Stimulated activated naive B cell treated with anti-CD40 and anti-IgM and Interleukin-4, amounts not matched to agents 10 μg/mL and 1 μg/mL and 100 μg/mL, for 72 hours (primary cell): ENCODE measurements around the gene GSTO2.
A peak's percentile ranks its signal among the peaks of the same experiment; 100 is the strongest.

Source experiments
- ATAC-seq, 2 donors: fragments of 150-1000 bp; cut with Tn5 transposase; replicated peaks; 2 replicates each; pipeline ENCODE4 v1.10.0; 2021; ENCODE audit warnings: moderate library complexity in 1 of 2
- DNase-seq: peaks from one replicate; pipeline ENCODE4 v3.0.0; 2021
- H3K27ac Mint-ChIP-seq: one replicate; pipeline ENCODE4 v1.8.0; 2022; ENCODE audit warnings: mild to moderate bottlenecking, mixed read lengths
- H3K27me3 Mint-ChIP-seq, 2 donors: one replicate each; pipeline ENCODE4 v1.8.0; 2022; ENCODE audit warnings: mixed read lengths in 2 of 2
- H3K36me3 Mint-ChIP-seq, 2 donors: one replicate each; pipeline ENCODE4 v1.8.0; 2022; ENCODE audit warnings: mixed read lengths in 2 of 2, mild to moderate bottlenecking in 1 of 2
- H3K4me1 Mint-ChIP-seq, 2 donors: one replicate each; pipeline ENCODE4 v1.8.0; 2022; ENCODE audit warnings: mixed read lengths in 2 of 2, mild to moderate bottlenecking in 1 of 2
- H3K4me3 Mint-ChIP-seq, 2 donors: one replicate each; pipeline ENCODE4 v1.8.0; 2022; ENCODE audit warnings: mild to moderate bottlenecking in 2 of 2, mixed read lengths in 2 of 2, moderate library complexity in 1 of 2
- H3K9me3 Mint-ChIP-seq, 2 donors: one replicate each; pipeline ENCODE4 v1.8.0; 2022; ENCODE audit warnings: mixed read lengths in 2 of 2, mild to moderate bottlenecking in 1 of 2

Gene GSTO2

GRCh38 chr10:104279550-104280259 is 10.7 kb downstream of the GSTO2 start:
- H3K27me3 Mint-ChIP-seq, result peaks cover 19 to 36% of the 10 kb centered on the region in 2 donors
- ATAC-seq (no peak), DNase-seq (no peak)
- no peak overlapping the region for H3K4me3 Mint-ChIP-seq
- no peaks in the 10 kb centered on the region for H3K36me3 Mint-ChIP-seq
- no peak overlapping the region for H3K27ac Mint-ChIP-seq
- no peaks in the 10 kb centered on the region for H3K9me3 Mint-ChIP-seq
- H3K4me1 Mint-ChIP-seq, result peaks cover 2 to 5% of the 10 kb centered on the region in 2 donors

- Mint-ChIP-seq H3K4me3 (no peak overlapping the region), H3K27ac (no peak overlapping the region), H3K9me3 (no peaks in the 10 kb centered on the region), H3K27me3 (peaks cover 11 to 26% of the 10 kb centered on the region in 2 donors), H3K4me1 (no peaks in the 10 kb centered on the region), H3K36me3 (no peaks in the 10 kb centered on the region)
- ATAC-seq, result no peak
- no peak for DNase-seq
Measured at GRCh38 chr10:104281694-104282093, 12.7 kb downstream of the GSTO2 start.

- DNase-seq (no peak), ATAC-seq (no peak)
- Mint-ChIP-seq H3K4me1 (no peaks in the 10 kb centered on the region), H3K27me3 (peaks cover 13 to 22% of the 10 kb centered on the region in 2 donors), H3K9me3 (no peaks in the 10 kb centered on the region), H3K36me3 (no peaks in the 10 kb centered on the region), H3K27ac (no peak overlapping the region), H3K4me3 (no peak overlapping the region)
Measured at GRCh38 chr10:104284846-104285245, 15.9 kb downstream of the GSTO2 start.

- no peak overlapping the region for H3K4me3 Mint-ChIP-seq
- no peak overlapping the region for H3K27ac Mint-ChIP-seq
- H3K9me3 Mint-ChIP-seq, result no peaks in the 10 kb centered on the region
- ATAC-seq (no peak), DNase-seq (no peak)
- peaks cover 25 to 38% of the 10 kb centered on the region in 2 donors for H3K27me3 Mint-ChIP-seq
- no peaks in the 10 kb centered on the region for H3K36me3 Mint-ChIP-seq
- peaks cover 5 to 10% of the 10 kb centered on the region in 2 donors for H3K4me1 Mint-ChIP-seq
Measured at GRCh38 chr10:104286939-104287338, 18.0 kb downstream of the GSTO2 start.

GRCh38 chr10:104288355-104288754 is 19.4 kb downstream of the GSTO2 start:
- no peak for ATAC-seq
- Mint-ChIP-seq H3K27me3 (peaks cover 25 to 38% of the 10 kb centered on the region in 2 donors), H3K4me1 (peaks cover 7 to 19% of the 10 kb centered on the region in 2 donors), H3K27ac (no peak overlapping the region), H3K9me3 (no peaks in the 10 kb centered on the region), H3K4me3 (no peak overlapping the region), H3K36me3 (no peaks in the 10 kb centered on the region)
- no peak for DNase-seq

- peak overlapping the region in 1 of 2 donors; percentile 43 for H3K4me3 Mint-ChIP-seq
- DNase-seq, result peak; percentile 76
- H3K4me1 Mint-ChIP-seq, result peaks cover 7 to 19% of the 10 kb centered on the region in 2 donors
- H3K36me3 Mint-ChIP-seq, result no peaks in the 10 kb centered on the region
- H3K27me3 Mint-ChIP-seq, result peaks cover 31 to 34% of the 10 kb centered on the region in 2 donors
- no peak overlapping the region for H3K27ac Mint-ChIP-seq
- H3K9me3 Mint-ChIP-seq, result no peaks in the 10 kb centered on the region
- ATAC-seq, result peak; percentile 97 to 99
Measured at GRCh38 chr10:104291439-104291951, 22.5 kb downstream of the GSTO2 start.

- ATAC-seq (no peak), DNase-seq (no peak)
- Mint-ChIP-seq H3K4me3 (no peak overlapping the region), H3K27ac (no peak overlapping the region), H3K36me3 (no peaks in the 10 kb centered on the region), H3K4me1 (peaks cover 7 to 19% of the 10 kb centered on the region in 2 donors), H3K9me3 (no peaks in the 10 kb centered on the region), H3K27me3 (peaks cover 26 to 39% of the 10 kb centered on the region in 2 donors)
Measured at GRCh38 chr10:104293011-104293410, 24.0 kb downstream of the GSTO2 start.

- H3K4me1 Mint-ChIP-seq, result peaks cover 7 to 19% of the 10 kb centered on the region in 2 donors
- H3K36me3 Mint-ChIP-seq, result no peaks in the 10 kb centered on the region
- no peak overlapping the region for H3K27ac Mint-ChIP-seq
- ATAC-seq (no peak), DNase-seq (no peak)
- peaks cover 23 to 31% of the 10 kb centered on the region in 2 donors for H3K27me3 Mint-ChIP-seq
- H3K9me3 Mint-ChIP-seq, result no peaks in the 10 kb centered on the region
- no peak overlapping the region for H3K4me3 Mint-ChIP-seq
Measured at GRCh38 chr10:104293781-104294321, 24.9 kb downstream of the GSTO2 start.

- Mint-ChIP-seq H3K27ac (no peak overlapping the region), H3K4me3 (no peak overlapping the region), H3K36me3 (no peaks in the 10 kb centered on the region), H3K4me1 (peaks cover 2 to 10% of the 10 kb centered on the region in 2 donors), H3K9me3 (no peaks in the 10 kb centered on the region), H3K27me3 (peaks cover 18 to 24% of the 10 kb centered on the region in 2 donors)
- no peak for DNase-seq
- no peak for ATAC-seq
Measured at GRCh38 chr10:104296687-104297436, 27.9 kb downstream of the GSTO2 start.

- DNase-seq (no peak), ATAC-seq (peak; percentile 46 to 56)
- no peak overlapping the region for H3K27ac Mint-ChIP-seq
- peaks cover 1 to 5% of the 10 kb centered on the region in 2 donors for H3K4me1 Mint-ChIP-seq
- peaks cover 18 to 24% of the 10 kb centered on the region in 2 donors for H3K27me3 Mint-ChIP-seq
- H3K9me3 Mint-ChIP-seq, result no peaks in the 10 kb centered on the region
- H3K4me3 Mint-ChIP-seq, result no peak overlapping the region
- H3K36me3 Mint-ChIP-seq, result no peaks in the 10 kb centered on the region
Measured at GRCh38 chr10:104297697-104298660, 29.0 kb downstream of the GSTO2 start.

- Mint-ChIP-seq H3K27me3 (peaks cover 18 to 24% of the 10 kb centered on the region in 2 donors), H3K27ac (no peak overlapping the region), H3K4me3 (no peak overlapping the region), H3K9me3 (no peaks in the 10 kb centered on the region), H3K4me1 (peaks cover 0 to 6% of the 10 kb centered on the region in 2 donors), H3K36me3 (no peaks in the 10 kb centered on the region)
- no peak for DNase-seq
- no peak for ATAC-seq
Measured at GRCh38 chr10:104299031-104299904, 30.3 kb downstream of the GSTO2 start.

GRCh38 chr10:104300002-104300735 is 31.2 kb downstream of the GSTO2 start:
- no peak for DNase-seq
- no peak for ATAC-seq
- Mint-ChIP-seq H3K4me1 (peaks cover 0 to 6% of the 10 kb centered on the region in 2 donors), H3K36me3 (no peaks in the 10 kb centered on the region), H3K27me3 (peaks cover 18 to 24% of the 10 kb centered on the region in 2 donors), H3K9me3 (no peaks in the 10 kb centered on the region), H3K4me3 (no peak overlapping the region), H3K27ac (no peak overlapping the region)
